Upper lobe of left lung (tissue), 4 donors: ENCODE data around the gene PKIB.

Source experiments
- POLR2A ChIP-seq, 4 donors: fragments of 450-650 bp; IDR thresholded peaks; one replicate each; pipeline ENCODE4 v1.5.1; 2016 to 2017; ENCODE audit warnings: antibody characterized with exemption in 4 of 4, mild to moderate bottlenecking in 2 of 4
- POLR2AphosphoS5 ChIP-seq, 2 donors: sonication (generic); formaldehyde crosslinking; IDR thresholded peaks; one replicate each; pipeline ENCODE4 v1.5.1; 2017; ENCODE audit warnings: antibody characterized with exemption in 2 of 2
- TF ChIP-seq, protein P1 (sequence below), 6 experiments: fragments of 450-650 bp in 4 of 6; fragments of 200-600 bp in 2 of 6; sonication (generic) in 2 of 6; IDR thresholded peaks; one replicate each; pipeline ENCODE4 v1.5.1; 2016 to 2019; ENCODE audit warnings: antibody characterized with exemption in 6 of 6

DNA sequence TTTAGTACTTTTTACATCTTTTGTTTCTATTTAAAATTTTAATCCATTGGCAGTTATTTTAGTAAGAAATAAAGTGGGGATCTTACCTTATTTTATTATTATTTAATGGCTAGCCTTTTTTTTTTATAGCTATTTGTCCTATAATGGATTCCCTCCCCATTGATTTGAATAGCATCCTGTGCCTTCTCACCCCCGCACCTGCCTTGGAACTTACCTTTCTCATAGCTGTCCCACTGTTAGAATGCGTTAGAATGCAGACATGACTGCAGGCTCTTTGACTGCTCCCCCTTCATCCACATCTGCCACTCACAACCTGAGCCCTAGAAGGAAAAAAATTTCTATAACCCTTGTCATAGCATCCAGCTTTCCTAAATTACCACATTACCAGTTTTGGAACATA is 9.1 kb downstream of the PKIB start:
- TF ChIP-seq, protein P1, sequence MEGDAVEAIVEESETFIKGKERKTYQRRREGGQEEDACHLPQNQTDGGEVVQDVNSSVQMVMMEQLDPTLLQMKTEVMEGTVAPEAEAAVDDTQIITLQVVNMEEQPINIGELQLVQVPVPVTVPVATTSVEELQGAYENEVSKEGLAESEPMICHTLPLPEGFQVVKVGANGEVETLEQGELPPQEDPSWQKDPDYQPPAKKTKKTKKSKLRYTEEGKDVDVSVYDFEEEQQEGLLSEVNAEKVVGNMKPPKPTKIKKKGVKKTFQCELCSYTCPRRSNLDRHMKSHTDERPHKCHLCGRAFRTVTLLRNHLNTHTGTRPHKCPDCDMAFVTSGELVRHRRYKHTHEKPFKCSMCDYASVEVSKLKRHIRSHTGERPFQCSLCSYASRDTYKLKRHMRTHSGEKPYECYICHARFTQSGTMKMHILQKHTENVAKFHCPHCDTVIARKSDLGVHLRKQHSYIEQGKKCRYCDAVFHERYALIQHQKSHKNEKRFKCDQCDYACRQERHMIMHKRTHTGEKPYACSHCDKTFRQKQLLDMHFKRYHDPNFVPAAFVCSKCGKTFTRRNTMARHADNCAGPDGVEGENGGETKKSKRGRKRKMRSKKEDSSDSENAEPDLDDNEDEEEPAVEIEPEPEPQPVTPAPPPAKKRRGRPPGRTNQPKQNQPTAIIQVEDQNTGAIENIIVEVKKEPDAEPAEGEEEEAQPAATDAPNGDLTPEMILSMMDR (IDR thresholded peaks at IDR 0.05) = no peak
- TF ChIP-seq POLR2A (IDR thresholded peaks at IDR 0.05) = no peak
- no peak for TF ChIP-seq POLR2AphosphoS5 (IDR thresholded peaks at IDR 0.05)
